Loucy (cell line): Measurements from ENCODE around the gene CCNJL.

Experiments
- H2AFZ ChIP-seq: fragments of 200-600 bp; sonication (generic); 2 replicates; pipeline ENCODE4 v1.6.0; 2016; ENCODE audit warnings: antibody characterized with exemption, mild to moderate bottlenecking, low read length, moderate library complexity
- H3F3A ChIP-seq: fragments of 200-600 bp; 2 replicates; pipeline ENCODE4 v1.6.0; 2016; ENCODE audit warnings: antibody characterized with exemption, low read depth, mild to moderate bottlenecking
- H3K27me3 ChIP-seq: fragments of 200-600 bp; sonication (generic); 2 replicates; pipeline ENCODE4 v1.6.1; 2014; ENCODE audit warnings: low read length, mild to moderate bottlenecking; ENCODE audit not compliant: insufficient read depth, poor library complexity, severe bottlenecking
- H3K36me3 ChIP-seq: fragments of 200-600 bp; sonication (generic); 2 replicates; pipeline ENCODE4 v1.6.1; 2016; ENCODE audit warnings: low read length; ENCODE audit not compliant: insufficient read depth
- H3K4me1 ChIP-seq: fragments of 200-600 bp; sonication (generic); 2 replicates; pipeline ENCODE4 v1.5.1; 2014; ENCODE audit warnings: low read length, mild to moderate bottlenecking; ENCODE audit not compliant: insufficient read depth, poor library complexity, severe bottlenecking
- H3K4me2 ChIP-seq: fragments of 200-600 bp; sonication (generic); 2 replicates; pipeline ENCODE4 v1.6.0; 2014; ENCODE audit warnings: antibody characterized with exemption, low read length, low read depth, mild to moderate bottlenecking; ENCODE audit not compliant: poor library complexity, severe bottlenecking
- H3K4me3 ChIP-seq: fragments of 200-600 bp; sonication (generic); 2 replicates; pipeline ENCODE4 v1.5.1; 2014; ENCODE audit warnings: low read length, mild to moderate bottlenecking, mixed read lengths; ENCODE audit not compliant: poor library complexity, severe bottlenecking
- H3K79me2 ChIP-seq: fragments of 200-600 bp; sonication (generic); 2 replicates; pipeline ENCODE4 v1.6.1; 2014; ENCODE audit warnings: low read length; ENCODE audit not compliant: insufficient read depth
- H3K9ac ChIP-seq: fragments of 200-600 bp; sonication (generic); 2 replicates; pipeline ENCODE4 v1.6.0; 2014; ENCODE audit warnings: mild to moderate bottlenecking, low read depth, low read length, moderate library complexity; ENCODE audit not compliant: poor library complexity, severe bottlenecking
- H3K9me2 ChIP-seq: fragments of 200-600 bp; sonication (generic); replicated peaks from 2 replicates; pipeline ENCODE4 v1.6.1; 2016; ENCODE audit warnings: low read depth, low read length, mixed read lengths
- H3K9me3 ChIP-seq: fragments of 200-600 bp; sonication (generic); 2 replicates; pipeline ENCODE4 v1.6.1; 2014; ENCODE audit warnings: mild to moderate bottlenecking, antibody characterized with exemption, low read length, low read depth; ENCODE audit not compliant: insufficient read depth
- H4K20me1 ChIP-seq: fragments of 200-600 bp; sonication (generic); 2 replicates; pipeline ENCODE4 v1.6.0; 2014; ENCODE audit warnings: antibody characterized with exemption, low read length, mild to moderate bottlenecking; ENCODE audit not compliant: insufficient read depth, poor library complexity, severe bottlenecking
- CTCF ChIP-seq: fragments of 200-600 bp; sonication (generic); conservative IDR thresholded peaks from 2 replicates; pipeline ENCODE4 v1.5.1; 2014; ENCODE audit warnings: mild to moderate bottlenecking, antibody characterized with exemption, low read length
- EZH2phosphoT487 ChIP-seq: fragments of 200-600 bp; IDR thresholded peaks from 2 replicates; pipeline ENCODE4 v1.6.1; 2018; ENCODE audit warnings: antibody characterized with exemption, mild to moderate bottlenecking, moderate library complexity, borderline replicate concordance

The CCNJL gene

DNA sequence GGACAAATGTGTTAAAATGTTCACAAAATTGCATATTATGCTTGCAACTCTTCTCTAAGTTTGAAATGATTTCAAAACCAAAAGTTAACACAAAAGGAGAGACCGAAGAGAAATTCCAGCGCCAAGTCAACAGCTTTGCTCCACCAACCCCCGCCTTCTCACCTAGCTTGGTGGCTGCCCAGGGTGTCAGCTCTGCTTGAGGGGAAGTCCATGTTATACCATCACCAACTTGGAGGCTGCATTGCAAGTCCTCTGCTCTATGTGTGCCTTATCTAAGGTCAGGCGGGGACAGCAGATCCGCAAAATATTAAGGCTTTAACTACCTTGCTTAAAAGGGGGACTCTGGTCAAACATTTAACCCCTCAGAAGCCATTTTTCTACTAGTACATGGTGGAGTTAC is 14.6 kb downstream of the CCNJL start:
- Histone ChIP-seq H3K9ac (no peak overlapping the region), H3K4me2 (no peak overlapping the region), H4K20me1 (no peaks in the 10 kb centered on the region), H3K9me2 (no peaks in the 10 kb centered on the region), H3K4me3 (no peak overlapping the region), H3K79me2 (peaks cover 64% of the 10 kb centered on the region; the same call in 1 of the 2 replicates), H2AFZ (no peak overlapping the region), H3K9me3 (no peaks in the 10 kb centered on the region), H3K36me3 (no peaks in the 10 kb centered on the region), H3K4me1 (peaks cover 21% of the 10 kb centered on the region), H3K27me3 (no peaks in the 10 kb centered on the region), H3F3A (no peaks in the 10 kb centered on the region)
- no peak for TF ChIP-seq EZH2phosphoT487
- no peak for TF ChIP-seq CTCF

DNA sequence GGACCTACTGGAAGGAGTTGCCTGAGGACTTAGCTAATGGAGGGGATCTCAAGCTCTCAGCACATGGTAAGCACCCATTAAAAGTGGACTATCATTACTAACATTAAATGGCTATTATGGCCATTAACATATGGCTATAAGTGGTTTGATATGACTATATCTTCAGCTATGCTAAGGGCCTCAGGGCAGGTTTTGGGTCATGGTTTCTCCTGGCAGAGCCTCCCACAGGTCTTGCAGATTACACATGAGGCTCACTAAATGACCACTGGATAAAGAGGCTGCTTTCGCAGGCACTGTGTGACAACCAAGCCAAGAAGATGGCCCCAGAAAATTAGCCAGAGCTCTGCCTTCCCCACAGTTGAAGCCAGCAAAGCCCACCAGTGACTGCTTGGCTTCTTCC is 15.4 kb downstream of the CCNJL start:
- peaks cover 21% of the 10 kb centered on the region for H3K4me1 ChIP-seq
- H3K79me2 ChIP-seq: peaks cover 64% of the 10 kb centered on the region; the same call in 1 of the 2 replicates
- no peak overlapping the region for H2AFZ ChIP-seq
- no peaks in the 10 kb centered on the region for H3K9me3 ChIP-seq
- no peaks in the 10 kb centered on the region for H3K36me3 ChIP-seq
- H3K27me3 ChIP-seq: no peaks in the 10 kb centered on the region
- H3K4me3 ChIP-seq: no peak overlapping the region
- H3F3A ChIP-seq: no peaks in the 10 kb centered on the region
- no peak overlapping the region for H3K4me2 ChIP-seq
- no peak overlapping the region for H3K9ac ChIP-seq
- TF ChIP-seq EZH2phosphoT487 (no peak), CTCF (no peak)
- no peaks in the 10 kb centered on the region for H4K20me1 ChIP-seq
- H3K9me2 ChIP-seq: no peaks in the 10 kb centered on the region

- H3F3A ChIP-seq: no peaks in the 10 kb centered on the region
- H3K4me1 ChIP-seq: peaks cover 21% of the 10 kb centered on the region
- no peak overlapping the region for H3K4me3 ChIP-seq
- H3K9ac ChIP-seq: no peak overlapping the region
- H3K36me3 ChIP-seq: no peaks in the 10 kb centered on the region
- H3K27me3 ChIP-seq: no peaks in the 10 kb centered on the region
- H2AFZ ChIP-seq: no peak overlapping the region
- H4K20me1 ChIP-seq: no peaks in the 10 kb centered on the region
- TF ChIP-seq CTCF (no peak), EZH2phosphoT487 (no peak)
- peaks cover 69% of the 10 kb centered on the region; the same call in 1 of the 2 replicates for H3K79me2 ChIP-seq
- H3K9me2 ChIP-seq: no peaks in the 10 kb centered on the region
- H3K4me2 ChIP-seq: no peak overlapping the region
- no peaks in the 10 kb centered on the region for H3K9me3 ChIP-seq
Measured at GRCh38 chr5:160296496-160296895, 15.9 kb downstream of the CCNJL start.
